ENCODE data around the gene ADGRA1. TPM values are rescaled to one million over a fixed set of nuclear protein-coding genes. Genes with fewer than 3 reads are reported as not detected.

Gene ADGRA1
- total RNA-seq, 3 donors from 2014 or later (not counting 1 experiment from before 2014, with no cell fraction given) = not detected

DNA sequence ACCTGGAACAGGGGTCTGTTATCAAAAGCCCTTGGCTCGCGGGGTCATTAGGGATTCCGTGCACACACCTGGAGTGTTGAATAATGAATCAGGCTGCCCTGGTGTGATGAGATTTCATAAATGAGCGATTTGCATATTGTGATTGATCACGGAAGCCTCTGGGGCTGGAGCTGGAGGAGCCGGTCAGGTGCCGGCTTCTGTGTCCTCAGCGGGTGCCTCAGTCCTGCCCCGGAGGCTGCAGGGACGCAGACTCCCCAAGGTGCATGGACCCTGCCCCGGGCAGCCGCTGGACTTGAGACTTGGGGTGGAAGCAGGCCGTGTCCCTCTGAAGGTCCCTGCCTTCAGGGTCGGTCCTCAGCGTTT lies 47.9 kb upstream of the ADGRA1 start:
- no peak overlapping the region for H3K4me3 ChIP-seq (ENCODE audit: low read length)
- Mint-ChIP-seq H3K36me3 (no peaks in the 10 kb centered on the region), H3K9me3 (no peaks in the 10 kb centered on the region), H3K4me1 (peaks cover 0 to 8% of the 10 kb centered on the region in 2 donors), H3K27me3 (ENCODE audit: low read depth in 2 of 2) (peaks cover 10 to 15% of the 10 kb centered on the region in 2 donors), H3K4me3 (no peak overlapping the region), H3K27ac (no peak overlapping the region)
- TF ChIP-seq, protein P1, sequence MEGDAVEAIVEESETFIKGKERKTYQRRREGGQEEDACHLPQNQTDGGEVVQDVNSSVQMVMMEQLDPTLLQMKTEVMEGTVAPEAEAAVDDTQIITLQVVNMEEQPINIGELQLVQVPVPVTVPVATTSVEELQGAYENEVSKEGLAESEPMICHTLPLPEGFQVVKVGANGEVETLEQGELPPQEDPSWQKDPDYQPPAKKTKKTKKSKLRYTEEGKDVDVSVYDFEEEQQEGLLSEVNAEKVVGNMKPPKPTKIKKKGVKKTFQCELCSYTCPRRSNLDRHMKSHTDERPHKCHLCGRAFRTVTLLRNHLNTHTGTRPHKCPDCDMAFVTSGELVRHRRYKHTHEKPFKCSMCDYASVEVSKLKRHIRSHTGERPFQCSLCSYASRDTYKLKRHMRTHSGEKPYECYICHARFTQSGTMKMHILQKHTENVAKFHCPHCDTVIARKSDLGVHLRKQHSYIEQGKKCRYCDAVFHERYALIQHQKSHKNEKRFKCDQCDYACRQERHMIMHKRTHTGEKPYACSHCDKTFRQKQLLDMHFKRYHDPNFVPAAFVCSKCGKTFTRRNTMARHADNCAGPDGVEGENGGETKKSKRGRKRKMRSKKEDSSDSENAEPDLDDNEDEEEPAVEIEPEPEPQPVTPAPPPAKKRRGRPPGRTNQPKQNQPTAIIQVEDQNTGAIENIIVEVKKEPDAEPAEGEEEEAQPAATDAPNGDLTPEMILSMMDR (IDR thresholded peaks at IDR 0.05) = no peak
- no peaks in the 10 kb centered on the region for H3K9me3 ChIP-seq (ENCODE audit: control insufficient read depth, insufficient read depth, low read length)
- H3K36me3 ChIP-seq (ENCODE audit: control insufficient read depth, insufficient read depth, low read length) = no peaks in the 10 kb centered on the region
- DNase-seq = no peak
- H3K27me3 ChIP-seq (ENCODE audit: control insufficient read depth, insufficient read depth, low read length) = no peaks in the 10 kb centered on the region
- no peak for ATAC-seq
- no peak overlapping the region for H3K27ac ChIP-seq (ENCODE audit: low read length)
- no peaks in the 10 kb centered on the region for H3K4me1 ChIP-seq (ENCODE audit: control insufficient read depth, insufficient read depth, low read length)
- 91% methylated on average over 15 of the region's 15 CpGs for WGBS (ENCODE audit: insufficient coverage)
- intact Hi-C loops (cut with micrococcal nuclease) = no loop called here

DNA sequence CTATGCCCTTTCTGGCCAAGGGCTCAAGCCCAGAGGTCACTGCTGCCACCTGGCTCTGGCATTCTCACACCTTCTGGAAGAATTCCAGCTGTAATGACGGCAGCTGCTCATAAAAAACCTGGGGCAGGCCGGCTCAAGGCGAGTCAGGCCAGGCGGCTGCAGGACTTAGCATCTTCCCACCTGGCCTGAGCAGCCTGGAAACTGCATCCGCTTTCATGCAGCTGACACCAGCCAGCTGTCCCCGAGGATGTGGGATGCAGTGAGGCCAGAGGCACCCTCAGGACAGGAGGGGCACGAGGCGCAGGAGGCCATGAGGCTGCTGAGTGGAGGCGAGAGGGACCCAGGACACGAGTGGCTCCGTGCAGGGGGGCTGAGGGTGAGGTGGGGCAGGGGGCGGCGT lies 47.5 kb upstream of the ADGRA1 start:
- no peaks in the 10 kb centered on the region for H3K36me3 ChIP-seq (ENCODE audit: control insufficient read depth, insufficient read depth, low read length)
- H3K27ac ChIP-seq (ENCODE audit: low read length) = no peak overlapping the region
- 79% methylated on average over 9 of the region's 13 CpGs for WGBS (ENCODE audit: insufficient coverage)
- Mint-ChIP-seq H3K36me3 (no peaks in the 10 kb centered on the region), H3K27me3 (ENCODE audit: low read depth in 2 of 2) (peaks cover 6 to 13% of the 10 kb centered on the region in 2 donors), H3K4me1 (peaks cover 0 to 3% of the 10 kb centered on the region in 2 donors), H3K4me3 (no peak overlapping the region), H3K27ac (no peak overlapping the region), H3K9me3 (no peaks in the 10 kb centered on the region)
- no peaks in the 10 kb centered on the region for H3K27me3 ChIP-seq (ENCODE audit: control insufficient read depth, insufficient read depth, low read length)
- no peak for DNase-seq
- intact Hi-C loops (cut with micrococcal nuclease) = no loop called here
- no peak for ATAC-seq
- H3K4me1 ChIP-seq (ENCODE audit: control insufficient read depth, insufficient read depth, low read length) = no peaks in the 10 kb centered on the region
- no peaks in the 10 kb centered on the region for H3K9me3 ChIP-seq (ENCODE audit: control insufficient read depth, insufficient read depth, low read length)
- TF ChIP-seq, protein P1 (IDR thresholded peaks at IDR 0.05) = no peak
- no peak overlapping the region for H3K4me3 ChIP-seq (ENCODE audit: low read length)

DNA sequence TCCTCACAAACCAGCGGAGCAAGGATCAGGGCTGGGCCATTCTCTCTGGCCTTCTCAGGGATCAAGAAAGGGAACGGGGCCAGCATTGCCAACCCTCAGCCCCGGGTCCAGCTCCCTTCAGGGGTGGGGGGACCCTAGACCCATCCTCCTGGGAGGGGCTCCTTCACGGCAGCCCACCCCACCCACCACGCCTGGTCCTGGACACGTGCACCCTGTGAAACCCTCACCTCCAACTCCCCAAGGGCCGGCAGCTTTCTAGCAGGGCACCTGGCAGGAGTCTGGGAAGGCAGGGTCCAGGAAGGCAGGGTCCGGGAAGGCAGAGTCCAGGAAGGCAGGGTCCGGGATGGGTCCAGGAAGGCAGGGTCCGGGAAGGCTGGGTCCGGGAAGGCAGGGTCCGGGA lies 46.6 kb upstream of the ADGRA1 start:
- Histone ChIP-seq H3K4me3 (ENCODE audit: low read length) (no peak overlapping the region), H3K27ac (ENCODE audit: low read length) (no peak overlapping the region), H3K4me1 (ENCODE audit: control insufficient read depth, insufficient read depth, low read length) (no peaks in the 10 kb centered on the region), H3K27me3 (ENCODE audit: control insufficient read depth, insufficient read depth, low read length) (no peaks in the 10 kb centered on the region), H3K9me3 (ENCODE audit: control insufficient read depth, insufficient read depth, low read length) (no peaks in the 10 kb centered on the region), H3K36me3 (ENCODE audit: control insufficient read depth, insufficient read depth, low read length) (no peaks in the 10 kb centered on the region)
- TF ChIP-seq, protein P1 (IDR thresholded peaks at IDR 0.05) = no peak
- no peaks in the 10 kb centered on the region for H3K36me3 Mint-ChIP-seq
- intact Hi-C loops (cut with micrococcal nuclease) = no loop called here
- no peak overlapping the region for H3K4me3 Mint-ChIP-seq
- ATAC-seq (no peak), DNase-seq (no peak)
- H3K27me3 Mint-ChIP-seq (ENCODE audit: low read depth in 2 of 2) = peaks cover 2 to 6% of the 10 kb centered on the region in 2 donors
- no peak overlapping the region for H3K27ac Mint-ChIP-seq
- no peaks in the 10 kb centered on the region for H3K9me3 Mint-ChIP-seq
- H3K4me1 Mint-ChIP-seq = no peaks in the 10 kb centered on the region
- 84% methylated on average over 11 of the region's 12 CpGs for WGBS (ENCODE audit: insufficient coverage)

DNA sequence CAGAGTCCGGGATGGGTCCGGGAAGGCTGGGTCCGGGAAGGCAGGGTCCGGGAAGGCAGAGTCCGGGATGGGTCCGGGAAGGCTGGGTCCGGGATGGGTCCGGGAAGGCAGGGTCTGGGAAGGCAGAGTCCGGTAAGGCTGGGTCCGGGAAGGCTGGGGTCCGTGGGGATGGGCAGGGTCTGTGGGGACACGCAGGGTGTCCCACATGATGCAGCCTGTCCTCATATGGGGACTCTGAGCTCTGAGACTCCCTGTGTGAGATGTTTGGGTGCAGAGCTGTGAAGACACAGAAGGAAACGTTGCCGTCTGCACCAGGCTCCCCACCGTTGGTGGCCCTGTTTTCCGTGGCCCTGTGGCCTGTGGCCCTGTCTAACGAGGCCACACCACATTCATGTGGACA lies 45.7 kb upstream of the ADGRA1 start:
- ATAC-seq = no peak
- Mint-ChIP-seq H3K36me3 (no peaks in the 10 kb centered on the region), H3K4me1 (no peaks in the 10 kb centered on the region), H3K4me3 (no peak overlapping the region), H3K9me3 (no peaks in the 10 kb centered on the region), H3K27ac (no peak overlapping the region), H3K27me3 (ENCODE audit: low read depth in 2 of 2) (peaks cover 2 to 6% of the 10 kb centered on the region in 2 donors)
- no peak for DNase-seq
- 91% methylated on average over 17 of the region's 17 CpGs for WGBS (ENCODE audit: insufficient coverage)
- H3K27ac ChIP-seq (ENCODE audit: low read length) = no peak overlapping the region
- H3K9me3 ChIP-seq (ENCODE audit: control insufficient read depth, insufficient read depth, low read length) = no peaks in the 10 kb centered on the region
- H3K4me3 ChIP-seq (ENCODE audit: low read length) = no peak overlapping the region
- TF ChIP-seq, protein P1 (IDR thresholded peaks at IDR 0.05) = no peak
- intact Hi-C loops (cut with micrococcal nuclease) = no loop called here
- H3K27me3 ChIP-seq (ENCODE audit: control insufficient read depth, insufficient read depth, low read length) = no peaks in the 10 kb centered on the region
- H3K4me1 ChIP-seq (ENCODE audit: control insufficient read depth, insufficient read depth, low read length) = no peaks in the 10 kb centered on the region
- no peaks in the 10 kb centered on the region for H3K36me3 ChIP-seq (ENCODE audit: control insufficient read depth, insufficient read depth, low read length)
